Muscle of leg (tissue), 11 donors: ENCODE results near the gene LIAS. TPM values are rescaled to one million over a fixed set of nuclear protein-coding genes. Genes with fewer than 3 reads are reported as not detected.
"Not testable (repeated sequence)": the region's sequence is repeated elsewhere in the genome, so short reads cannot be mapped to it uniquely, and the experiment has no call there.

ENCODE experiments used
- DNase-seq: peaks from one replicate; pipeline ENCODE4 v3.0.0; 2013
- H3K27ac ChIP-seq: one replicate; pipeline ENCODE4 v1.5.1; 2013; ENCODE audit warnings: mild to moderate bottlenecking, low read length, control low read depth
- H3K27me3 ChIP-seq: one replicate; pipeline ENCODE4 v1.6.1; 2013; ENCODE audit warnings: low read length; ENCODE audit not compliant: control insufficient read depth, insufficient read depth
- H3K36me3 ChIP-seq: one replicate; pipeline ENCODE4 v1.6.1; 2013; ENCODE audit warnings: low read length; ENCODE audit not compliant: control insufficient read depth, insufficient read depth
- H3K4me1 ChIP-seq: one replicate; pipeline ENCODE4 v1.6.1; 2013; ENCODE audit warnings: low read length; ENCODE audit not compliant: control insufficient read depth, insufficient read depth
- H3K4me3 ChIP-seq: one replicate; pipeline ENCODE4 v1.5.1; 2013; ENCODE audit warnings: low read length, control low read depth
- H3K9me3 ChIP-seq: replicated peaks from 2 replicates; pipeline ENCODE4 v1.6.1; 2013; ENCODE audit warnings: low read depth, low read length; ENCODE audit not compliant: control insufficient read depth
- WGBS: methylation state at CpG from one replicate; pipeline ENCODE4 v1.1.5; 2013; ENCODE audit warnings: missing lambda C conversion rate; ENCODE audit not compliant: insufficient coverage; 5-methylcytosine and 5-hydroxymethylcytosine counted together
- polyA plus RNA-seq, 8 donors: library from polyadenylated mRNA; unstranded; fragments of 120-200 nt; gene quantifications; one replicate each; pipeline versions ENCODE4 v1.2.1 to v1.2.3, GENCODE V29; 2013; ENCODE audit warnings: inconsistent platforms in 1 of 8, low replicate concordance in 1 of 8; ENCODE audit not compliant: insufficient read length in 8 of 8, insufficient read depth in 1 of 8
- total RNA-seq: library from RNA; stranded (reverse); fragments of 120-200 nt; gene quantifications from one replicate; pipeline ENCODE4 v1.2.4, GENCODE V29; 2013

Gene LIAS
- total and polyA plus RNA-seq, 9 donors: 17.8 to 25.8 (median 22.2) TPM

DNA sequence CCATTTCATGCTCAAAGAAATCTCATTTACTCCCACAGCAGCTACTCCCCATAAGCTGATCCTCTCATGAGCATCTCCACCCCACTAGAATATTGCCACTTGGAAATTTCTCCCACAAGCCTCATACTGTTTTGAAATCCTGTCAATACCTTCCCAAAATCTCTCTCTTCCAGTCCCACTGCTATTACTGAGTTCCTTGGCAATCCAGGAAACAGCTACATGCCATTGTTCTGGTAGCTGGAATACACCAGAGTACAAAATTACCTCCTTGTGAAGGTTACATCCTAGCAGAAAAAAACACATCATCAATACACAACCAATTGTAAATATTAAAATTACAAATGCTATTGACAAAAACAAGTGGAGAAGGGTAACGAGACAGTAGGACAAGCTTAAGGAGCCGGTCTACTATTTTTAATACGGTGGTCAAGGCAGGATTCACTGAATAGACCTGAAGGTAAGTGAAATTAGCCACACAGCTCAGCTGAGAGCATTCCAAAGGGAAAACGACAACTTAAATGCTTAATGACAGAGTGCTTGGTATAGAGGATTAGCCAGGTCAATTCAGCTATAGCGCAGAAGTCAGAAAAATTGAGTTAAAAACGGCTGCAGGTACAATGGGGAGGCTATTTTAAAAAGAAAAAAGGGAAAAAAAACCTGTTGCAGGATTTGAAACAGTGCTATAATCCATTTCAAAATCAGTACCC lies 6.5 kb upstream of the LIAS start:
- Histone ChIP-seq H3K4me1 (peaks cover 7% of the 10 kb centered on the region), H3K27ac (no peak overlapping the region), H3K4me3 (no peak overlapping the region), H3K9me3 (no peaks in the 10 kb centered on the region), H3K36me3 (peaks cover 54% of the 10 kb centered on the region), H3K27me3 (peaks cover under 1% of the 10 kb centered on the region)
- 97% methylated on average over 4 of the region's 6 CpGs for WGBS
- DNase-seq: no peak

DNA sequence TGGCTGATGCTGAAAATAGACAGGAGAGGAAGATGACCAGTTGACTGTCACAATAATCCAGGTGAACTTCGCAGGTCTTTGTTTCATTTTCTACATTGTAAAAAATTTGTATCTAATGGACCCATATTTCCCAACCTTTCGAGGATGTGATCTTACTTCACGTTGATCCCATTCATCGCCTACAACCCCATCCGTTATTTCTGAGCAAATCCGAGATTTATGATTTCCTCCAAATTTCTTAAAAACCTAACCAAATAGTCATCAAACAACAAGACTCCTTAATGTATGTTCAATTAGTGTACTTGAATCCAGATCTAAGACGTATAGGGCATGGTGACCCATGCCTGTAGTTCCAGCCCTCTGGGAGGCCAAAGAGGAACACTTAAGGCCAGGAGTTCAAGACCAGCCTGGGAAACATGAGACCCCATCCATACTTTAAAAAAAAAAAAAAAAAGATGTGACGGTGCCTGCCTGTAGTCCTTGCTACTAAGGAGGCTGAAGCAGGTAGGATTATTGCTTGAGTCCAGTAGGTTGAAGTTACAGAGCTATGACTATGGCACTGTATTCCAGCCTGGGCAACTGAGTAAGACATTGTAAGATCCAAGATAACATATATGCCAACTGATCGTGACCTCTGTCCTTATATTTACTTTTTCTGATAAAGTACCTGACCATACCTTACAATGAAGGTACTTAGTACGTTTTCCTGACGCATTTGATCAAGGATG lies 5.8 kb upstream of the LIAS start:
- H3K36me3 ChIP-seq: peaks cover 56% of the 10 kb centered on the region
- H3K4me3 ChIP-seq: no peak overlapping the region
- no peak for DNase-seq
- WGBS: no CpG with 5 or more reads among the region's 11 CpGs
- H3K4me1 ChIP-seq: peaks cover 8% of the 10 kb centered on the region
- no peaks in the 10 kb centered on the region for H3K9me3 ChIP-seq
- no peaks in the 10 kb centered on the region for H3K27me3 ChIP-seq
- no peak overlapping the region for H3K27ac ChIP-seq

DNA sequence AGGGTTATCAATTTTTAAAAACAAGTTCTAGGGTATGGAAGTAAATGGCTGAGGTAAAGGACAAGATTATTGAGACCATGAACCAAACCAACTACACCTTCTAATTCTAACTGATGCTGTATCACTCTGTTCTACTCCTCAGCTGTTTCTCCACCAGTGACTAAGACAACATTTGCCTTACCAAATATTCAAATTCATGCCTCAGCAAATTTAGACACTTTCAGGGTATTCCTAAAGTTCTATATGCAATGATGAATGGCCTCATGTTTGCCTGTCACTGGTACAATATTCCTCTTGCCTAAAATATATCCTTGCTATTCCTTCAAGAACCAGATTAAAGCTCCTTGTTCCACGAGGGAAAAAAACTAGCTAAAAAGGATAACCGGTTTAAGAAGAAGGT lies 5.1 kb upstream of the LIAS start:
- no CpG with 5 or more reads among the region's 2 CpGs for WGBS
- Histone ChIP-seq H3K4me3 (no peak overlapping the region), H3K27me3 (no peaks in the 10 kb centered on the region), H3K36me3 (peaks cover 55% of the 10 kb centered on the region), H3K4me1 (peaks cover 8% of the 10 kb centered on the region), H3K27ac (no peak overlapping the region), H3K9me3 (no peaks in the 10 kb centered on the region)
- DNase-seq: no peak

DNA sequence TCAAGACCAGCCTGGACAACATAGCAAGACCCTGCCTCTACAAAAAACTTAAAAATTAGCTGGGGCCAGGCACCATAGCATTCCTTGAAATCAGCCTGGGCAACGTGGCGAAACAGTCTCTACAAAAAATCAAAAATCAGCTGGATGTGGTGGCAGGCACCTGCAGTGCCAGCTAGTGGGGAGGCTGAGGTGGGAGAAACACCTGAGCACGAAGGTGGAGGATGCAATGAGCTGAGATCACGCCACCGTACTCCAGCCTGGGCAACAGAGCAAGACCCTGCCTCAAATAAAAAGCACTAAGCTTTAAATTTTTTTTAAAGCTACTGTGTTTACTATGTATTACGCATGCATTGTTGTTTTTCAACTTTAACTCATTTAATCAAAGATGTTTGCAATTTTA lies 3.4 kb upstream of the LIAS start:
- DNase-seq: no peak
- Histone ChIP-seq H3K36me3 (peaks cover 52% of the 10 kb centered on the region), H3K4me1 (peaks cover 11% of the 10 kb centered on the region), H3K27me3 (no peaks in the 10 kb centered on the region), H3K4me3 (no peak overlapping the region), H3K9me3 (no peaks in the 10 kb centered on the region), H3K27ac (no peak overlapping the region)
- WGBS: 75% methylated on average over 2 of the region's 6 CpGs

DNA sequence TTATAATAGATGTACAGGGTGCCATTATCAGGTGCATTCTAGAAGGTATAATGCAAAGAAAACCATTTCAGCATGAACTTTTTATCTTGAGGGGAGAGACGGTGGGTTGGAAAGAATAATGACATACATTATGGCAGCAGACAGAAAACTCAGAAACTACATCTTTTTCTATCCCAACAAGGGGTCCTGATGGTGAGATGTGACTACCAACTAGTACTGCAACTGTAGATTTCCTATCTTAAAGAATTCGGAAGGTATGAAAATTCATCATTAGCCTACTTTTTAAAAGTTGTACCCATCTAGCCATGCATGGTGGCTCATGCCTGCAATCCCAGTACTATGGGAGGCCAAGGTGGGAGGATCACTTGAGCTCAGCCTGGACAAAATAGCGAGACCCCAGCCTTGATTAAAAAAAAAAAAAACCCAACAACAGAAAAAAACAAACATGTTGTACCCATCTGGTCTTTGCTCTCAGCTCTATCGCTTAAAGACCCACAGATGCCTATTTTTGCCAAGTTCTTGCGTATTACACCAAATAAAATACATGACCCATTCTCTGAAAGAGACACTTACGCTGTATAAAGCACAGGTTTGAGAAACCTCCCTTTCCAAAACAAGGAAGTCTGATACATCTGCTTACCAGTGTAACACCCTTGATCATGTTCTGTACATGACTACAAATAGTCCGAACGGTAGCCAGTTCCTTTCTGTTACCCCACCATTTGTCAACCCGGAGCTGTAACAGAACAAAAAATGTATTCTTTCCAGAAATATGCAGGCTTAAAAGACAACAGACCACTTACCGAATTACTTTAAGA lies 1.7 kb upstream of the LIAS start:
- H3K27me3 ChIP-seq: no peaks in the 10 kb centered on the region
- H3K27ac ChIP-seq: no peak overlapping the region
- 91% methylated on average over 4 of the region's 10 CpGs for WGBS
- DNase-seq: no peak
- H3K36me3 ChIP-seq: peaks cover 45% of the 10 kb centered on the region
- peaks cover 11% of the 10 kb centered on the region for H3K4me1 ChIP-seq
- H3K9me3 ChIP-seq: no peaks in the 10 kb centered on the region
- H3K4me3 ChIP-seq: peak overlapping the region; percentile 94

DNA sequence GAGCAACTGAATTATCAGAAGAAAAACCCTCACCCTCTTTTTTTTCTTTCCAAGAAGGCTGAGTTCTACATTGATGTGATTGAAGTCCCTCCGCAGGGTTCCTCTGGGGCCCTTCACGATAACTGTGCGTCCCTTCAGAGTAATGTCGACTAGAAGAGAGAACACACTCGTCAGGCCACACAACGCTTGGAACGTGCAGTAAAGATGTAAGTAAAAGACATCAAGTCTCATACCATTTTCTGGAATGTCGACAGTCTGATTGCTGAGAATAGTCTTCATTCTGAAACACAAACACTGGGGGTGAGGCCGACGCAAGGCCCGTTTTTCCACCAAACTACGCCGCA lies 723 bp upstream of the LIAS start:
- Histone ChIP-seq H3K4me3 (peak overlapping the region; percentile 94), H3K4me1 (peaks cover 11% of the 10 kb centered on the region), H3K27ac (peak overlapping the region; percentile 97), H3K36me3 (peaks cover 38% of the 10 kb centered on the region)
- H3K9me3 ChIP-seq, DNase-seq, H3K27me3 ChIP-seq: not testable (repeated sequence)
- 0% methylated on average over 3 of the region's 13 CpGs for WGBS

DNA sequence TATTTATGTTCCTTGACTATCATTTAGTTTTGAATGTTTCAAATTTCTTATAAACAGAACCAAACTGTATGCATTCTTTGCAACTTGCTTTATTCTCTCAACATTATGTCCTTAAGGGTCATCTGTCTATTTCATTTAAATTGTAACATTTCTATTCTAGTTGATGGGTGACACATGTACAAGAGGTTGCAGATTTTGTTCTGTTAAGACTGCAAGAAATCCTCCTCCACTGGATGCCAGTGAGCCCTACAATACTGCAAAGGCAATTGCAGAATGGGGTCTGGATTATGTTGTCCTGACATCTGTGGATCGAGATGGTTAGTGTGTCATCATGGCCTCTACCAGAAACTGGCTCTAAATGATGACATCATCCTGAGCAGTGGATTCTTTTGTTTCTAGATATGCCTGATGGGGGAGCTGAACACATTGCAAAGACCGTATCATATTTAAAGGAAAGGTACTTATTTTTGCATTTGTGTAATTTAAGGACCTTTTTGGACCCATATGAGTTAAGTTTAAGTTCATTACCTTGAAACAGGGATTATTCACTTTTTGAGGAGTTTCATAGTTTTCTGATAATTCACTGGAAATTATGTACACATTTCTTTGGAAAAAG lies 6.1 kb downstream of the LIAS start:
- no peak for DNase-seq

DNA sequence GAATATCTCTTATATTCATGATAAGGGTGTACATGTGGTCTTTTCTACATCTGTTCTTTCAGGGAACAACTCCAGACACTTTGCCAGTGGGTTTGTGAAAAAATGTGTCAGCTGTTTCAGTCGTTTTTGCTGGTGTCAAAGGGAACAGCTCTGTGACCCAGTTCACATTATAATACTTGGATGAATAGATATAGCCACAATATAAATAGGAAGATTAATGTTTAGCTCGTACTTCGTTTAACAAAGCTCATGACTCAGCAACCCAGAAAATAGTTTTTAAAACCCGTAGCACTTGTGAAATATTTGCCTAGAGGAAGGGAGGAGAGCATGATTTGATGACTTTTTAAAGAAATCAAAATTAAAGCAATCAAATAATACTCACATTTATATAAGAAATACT lies 7.9 kb downstream of the LIAS start:
- no peak for DNase-seq
- H3K27me3 ChIP-seq: no peaks in the 10 kb centered on the region
- no peak overlapping the region for H3K4me3 ChIP-seq
- no peak overlapping the region for H3K27ac ChIP-seq
- peaks cover 18% of the 10 kb centered on the region for H3K36me3 ChIP-seq
- H3K9me3 ChIP-seq: no peaks in the 10 kb centered on the region
- no peaks in the 10 kb centered on the region for H3K4me1 ChIP-seq
- WGBS: no CpG with 5 or more reads among the region's 4 CpGs

More for the DNA sequence above, 6.1 kb downstream of the LIAS start:
- WGBS: 80% methylated on average over 1 of the region's 2 CpGs
- H3K4me3 ChIP-seq: no peak overlapping the region
- no peaks in the 10 kb centered on the region for H3K9me3 ChIP-seq
- peaks cover 16% of the 10 kb centered on the region for H3K36me3 ChIP-seq
- peaks cover under 1% of the 10 kb centered on the region for H3K4me1 ChIP-seq
- H3K27ac ChIP-seq: no peak overlapping the region
- H3K27me3 ChIP-seq: no peaks in the 10 kb centered on the region

DNA sequence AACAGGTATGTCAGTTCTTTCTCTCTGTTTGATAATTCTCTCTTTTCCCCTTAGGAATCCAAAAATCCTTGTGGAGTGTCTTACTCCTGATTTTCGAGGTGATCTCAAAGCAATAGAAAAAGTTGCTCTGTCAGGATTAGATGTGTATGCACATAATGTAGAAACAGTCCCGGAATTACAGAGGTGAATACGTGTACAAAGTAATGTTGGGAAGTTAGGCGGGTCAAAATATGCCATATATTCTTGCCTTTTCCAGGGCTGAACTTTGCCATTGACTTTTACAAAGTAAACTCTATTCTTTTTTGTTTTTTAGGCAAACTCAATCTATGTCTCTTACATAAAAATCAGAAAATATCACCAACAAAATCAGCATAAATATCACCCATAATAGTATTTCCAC lies 8.6 kb downstream of the LIAS start:
- Histone ChIP-seq H3K27ac (no peak overlapping the region), H3K4me3 (no peak overlapping the region), H3K36me3 (peaks cover 18% of the 10 kb centered on the region), H3K9me3 (no peaks in the 10 kb centered on the region), H3K27me3 (no peaks in the 10 kb centered on the region), H3K4me1 (no peaks in the 10 kb centered on the region)
- no peak for DNase-seq
- WGBS: no CpG with 5 or more reads among the region's 4 CpGs
